DMS53 treated with DMSO at 0.1 percent for 48 hours (cell line): ENCODE data around the gene WDFY3.
"Not testable (repeated sequence)": the region's sequence is repeated elsewhere in the genome, so short reads cannot be mapped to it uniquely, and the experiment has no call there.

ENCODE experiments used
- DNase-seq: peaks from one replicate; lab custom pipeline; 2025; ENCODE audit not compliant: unreplicated experiment; lab: John Stamatoyannopoulos, UW

The WDFY3 gene

GRCh38 chr4:84866295-84866694, 100.2 kb downstream of the WDFY3 start:
- no peak for DNase-seq

- no peak for DNase-seq
Observed at GRCh38 chr4:84865600-84865999, 100.9 kb downstream of the WDFY3 start.

- no peak for DNase-seq
Observed at GRCh38 chr4:84862064-84862463, 104.4 kb downstream of the WDFY3 start.

GRCh38 chr4:84857296-84857695, 109.2 kb downstream of the WDFY3 start:
- DNase-seq, result no peak

- DNase-seq, result no peak
Observed at GRCh38 chr4:84856468-84857049, 109.9 kb downstream of the WDFY3 start.

GRCh38 chr4:84855774-84856173, 110.7 kb downstream of the WDFY3 start:
- no peak for DNase-seq

GRCh38 chr4:84852081-84852480, 114.4 kb downstream of the WDFY3 start:
- DNase-seq, result no peak

GRCh38 chr4:84849051-84849640, 117.3 kb downstream of the WDFY3 start:
- DNase-seq, result no peak

- DNase-seq, result no peak
Observed at GRCh38 chr4:84848432-84848831, 118.1 kb downstream of the WDFY3 start.

GRCh38 chr4:84847978-84848377, 118.5 kb downstream of the WDFY3 start:
- no peak for DNase-seq

- DNase-seq, result no peak
Observed at GRCh38 chr4:84846985-84847384, 119.5 kb downstream of the WDFY3 start.

GRCh38 chr4:84841435-84841834, 125.1 kb downstream of the WDFY3 start:
- no peak for DNase-seq

- no peak for DNase-seq
Observed at GRCh38 chr4:84837751-84838150, 128.7 kb downstream of the WDFY3 start.

GRCh38 chr4:84829633-84830032, 136.9 kb downstream of the WDFY3 start:
- DNase-seq, result not testable (repeated sequence)

- no peak for DNase-seq
Observed at GRCh38 chr4:84826681-84827080, 139.8 kb downstream of the WDFY3 start.

- no peak for DNase-seq
Observed at GRCh38 chr4:84825701-84826341, 140.7 kb downstream of the WDFY3 start.

- DNase-seq, result no peak
Observed at GRCh38 chr4:84821064-84821463, 145.4 kb downstream of the WDFY3 start.

- DNase-seq, result peak; percentile 69
Observed at GRCh38 chr4:84814094-84814750, 152.3 kb downstream of the WDFY3 start.

- DNase-seq, result no peak
Observed at GRCh38 chr4:84809946-84810345, 156.5 kb downstream of the WDFY3 start.

- no peak for DNase-seq
Observed at GRCh38 chr4:84808332-84808731, 158.2 kb downstream of the WDFY3 start.

- DNase-seq, result not testable (repeated sequence)
Observed at GRCh38 chr4:84806541-84806940, 159.9 kb downstream of the WDFY3 start.

- no peak for DNase-seq
Observed at GRCh38 chr4:84804136-84804535, 162.4 kb downstream of the WDFY3 start.
